ENCODE results near the gene CFAP46.

The CFAP46 gene

GRCh38 chr10:132880128-132880981, 62.0 kb downstream of the CFAP46 start:
- no peak overlapping the region for H3K4me2 ChIP-seq (ENCODE audit: low read depth, low read length, poor library complexity, severe bottlenecking)
- H3K9ac ChIP-seq (ENCODE audit: low read depth, low read length, poor library complexity, severe bottlenecking), result no peak overlapping the region
- TF ChIP-seq EZH2phosphoT487 (IDR thresholded peaks at IDR 0.05; ENCODE audit: borderline replicate concordance) (no peak), CTCF (conservative IDR thresholded peaks at IDR 0.05; ENCODE audit: low read length) (no peak)
- no peaks in the 10 kb centered on the region for H3K79me2 ChIP-seq (ENCODE audit: insufficient read depth, low read length)
- H3K4me1 ChIP-seq (ENCODE audit: insufficient read depth, low read length, poor library complexity, severe bottlenecking), result no peaks in the 10 kb centered on the region
- no peak overlapping the region for H3K4me3 ChIP-seq (ENCODE audit: low read length, poor library complexity, severe bottlenecking)
- no peaks in the 10 kb centered on the region for H3K36me3 ChIP-seq (ENCODE audit: insufficient read depth, low read length)
- no peaks in the 10 kb centered on the region for H4K20me1 ChIP-seq (ENCODE audit: insufficient read depth, low read length, poor library complexity, severe bottlenecking)
- H3K9me3 ChIP-seq (ENCODE audit: insufficient read depth, low read depth, low read length), result no peaks in the 10 kb centered on the region
- H3F3A ChIP-seq (ENCODE audit: low read depth), result no peaks in the 10 kb centered on the region
- H3K9me2 ChIP-seq (replicated peaks; ENCODE audit: low read depth, low read length), result no peaks in the 10 kb centered on the region
- no peaks in the 10 kb centered on the region for H3K27me3 ChIP-seq (ENCODE audit: insufficient read depth, low read length, poor library complexity, severe bottlenecking)
- no peak overlapping the region for H2AFZ ChIP-seq (ENCODE audit: low read length)

- Histone ChIP-seq H3K27me3 (ENCODE audit: insufficient read depth, low read length, poor library complexity, severe bottlenecking) (no peaks in the 10 kb centered on the region), H3K36me3 (ENCODE audit: insufficient read depth, low read length) (no peaks in the 10 kb centered on the region), H3K9ac (ENCODE audit: low read depth, low read length, poor library complexity, severe bottlenecking) (no peak overlapping the region), H2AFZ (ENCODE audit: low read length) (no peak overlapping the region), H3K4me2 (ENCODE audit: low read depth, low read length, poor library complexity, severe bottlenecking) (no peak overlapping the region), H3K4me3 (ENCODE audit: low read length, poor library complexity, severe bottlenecking) (no peak overlapping the region), H3K9me2 (replicated peaks; ENCODE audit: low read depth, low read length) (no peaks in the 10 kb centered on the region), H3F3A (ENCODE audit: low read depth) (no peaks in the 10 kb centered on the region), H3K4me1 (ENCODE audit: insufficient read depth, low read length, poor library complexity, severe bottlenecking) (no peaks in the 10 kb centered on the region), H3K9me3 (ENCODE audit: insufficient read depth, low read depth, low read length) (no peaks in the 10 kb centered on the region), H3K79me2 (ENCODE audit: insufficient read depth, low read length) (no peaks in the 10 kb centered on the region), H4K20me1 (ENCODE audit: insufficient read depth, low read length, poor library complexity, severe bottlenecking) (no peaks in the 10 kb centered on the region)
- TF ChIP-seq EZH2phosphoT487 (IDR thresholded peaks at IDR 0.05; ENCODE audit: borderline replicate concordance) (no peak), CTCF (conservative IDR thresholded peaks at IDR 0.05; ENCODE audit: low read length) (no peak)
Measured at GRCh38 chr10:132879408-132880127, 62.8 kb downstream of the CFAP46 start.

- Histone ChIP-seq H2AFZ (ENCODE audit: low read length) (no peak overlapping the region), H3K9me3 (ENCODE audit: insufficient read depth, low read depth, low read length) (no peaks in the 10 kb centered on the region), H3F3A (ENCODE audit: low read depth) (no peaks in the 10 kb centered on the region), H3K4me1 (ENCODE audit: insufficient read depth, low read length, poor library complexity, severe bottlenecking) (no peaks in the 10 kb centered on the region), H3K9ac (ENCODE audit: low read depth, low read length, poor library complexity, severe bottlenecking) (no peak overlapping the region), H3K79me2 (ENCODE audit: insufficient read depth, low read length) (no peaks in the 10 kb centered on the region), H3K36me3 (ENCODE audit: insufficient read depth, low read length) (no peaks in the 10 kb centered on the region), H3K4me2 (ENCODE audit: low read depth, low read length, poor library complexity, severe bottlenecking) (no peak overlapping the region), H4K20me1 (ENCODE audit: insufficient read depth, low read length, poor library complexity, severe bottlenecking) (no peaks in the 10 kb centered on the region), H3K4me3 (ENCODE audit: low read length, poor library complexity, severe bottlenecking) (no peak overlapping the region), H3K9me2 (replicated peaks; ENCODE audit: low read depth, low read length) (no peaks in the 10 kb centered on the region), H3K27me3 (ENCODE audit: insufficient read depth, low read length, poor library complexity, severe bottlenecking) (no peaks in the 10 kb centered on the region)
- TF ChIP-seq CTCF (conservative IDR thresholded peaks at IDR 0.05; ENCODE audit: low read length), result no peak
- no peak for TF ChIP-seq EZH2phosphoT487 (IDR thresholded peaks at IDR 0.05; ENCODE audit: borderline replicate concordance)
Measured at GRCh38 chr10:132878730-132879407, 63.5 kb downstream of the CFAP46 start.
